ENCODE results near the gene DNASE1.

The DNASE1 gene

DNA sequence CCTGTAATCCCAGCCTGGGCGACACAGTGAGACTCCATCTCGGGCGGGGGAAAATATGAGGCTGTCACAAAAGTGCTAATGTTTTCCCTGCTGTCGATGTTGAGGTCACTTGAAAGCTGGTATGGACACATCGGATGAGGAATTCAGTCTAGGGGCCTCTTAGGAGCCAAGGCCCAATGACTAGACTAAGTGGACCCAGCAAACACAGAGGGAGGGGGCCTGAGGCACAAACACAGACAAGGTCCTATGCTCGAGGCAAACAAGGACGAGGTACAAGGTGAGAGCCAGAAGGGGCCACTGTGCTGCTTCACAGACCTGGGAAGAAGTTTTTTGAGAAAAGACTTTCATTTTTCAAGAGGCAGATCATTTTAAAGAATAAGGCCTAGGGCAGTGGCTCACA lies 47.6 kb downstream of the DNASE1 start:
- Histone ChIP-seq H2BK15ac (replicated peaks; ENCODE audit: low read depth) (no peak overlapping the region), H3K4me3 (ENCODE audit: low read length) (no peak overlapping the region)
- WGBS (ENCODE audit: extremely low coverage, insufficient coverage, low lambda C conversion rate) = no CpG with 5 or more reads among the region's 7 CpGs

DNA sequence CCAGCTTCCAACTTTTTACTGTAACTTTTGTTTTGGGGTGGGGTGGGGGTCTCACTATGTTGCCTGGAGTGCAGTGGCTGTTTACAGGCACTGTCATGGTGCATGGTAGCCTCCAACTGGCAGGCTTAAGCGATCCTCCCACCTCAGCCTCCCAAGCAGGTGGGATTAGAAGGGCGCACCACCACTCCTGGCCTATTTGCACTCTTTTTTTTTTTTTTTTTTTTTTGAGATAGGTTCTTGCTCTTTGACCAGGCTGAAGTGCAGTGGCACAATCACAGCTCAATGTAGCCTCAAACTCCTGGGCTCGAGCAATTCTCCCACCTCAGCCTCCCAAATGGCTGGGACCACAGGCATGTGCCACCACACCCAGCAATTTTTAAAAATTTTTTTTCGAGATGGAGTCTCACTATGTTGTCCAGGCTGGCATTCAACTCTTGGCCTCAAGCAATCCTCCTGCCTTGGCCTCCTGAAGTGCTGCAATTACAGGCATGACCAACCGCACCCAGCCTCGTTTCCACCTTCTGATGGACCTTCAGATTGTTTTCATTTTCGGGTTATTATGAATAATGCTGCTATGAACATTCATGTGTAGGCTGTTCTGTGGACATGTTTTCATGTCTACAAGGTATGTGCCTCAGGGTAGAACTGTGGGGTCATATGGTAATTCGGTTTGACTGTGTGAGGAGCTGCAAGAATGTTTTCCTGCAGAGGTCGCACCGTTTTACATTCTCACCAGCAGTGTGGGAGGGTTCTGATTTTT lies 51.9 kb downstream of the DNASE1 start:
- no peaks in the 10 kb centered on the region for H3K27me3 ChIP-seq (ENCODE audit: insufficient read depth, low read length, poor library complexity)
- H3K18ac ChIP-seq (ENCODE audit: low read length) = no peak overlapping the region
- peaks cover 15% of the 10 kb centered on the region for H3K79me2 ChIP-seq (ENCODE audit: control insufficient read depth, insufficient read depth, low read length)
- no peak overlapping the region for H3K56ac ChIP-seq (ENCODE audit: low read length)
- no peak overlapping the region for H4K5ac ChIP-seq (ENCODE audit: low read length)
- DNase-seq = peak; percentile 57
- no peak overlapping the region for H2AK5ac ChIP-seq (ENCODE audit: low read length)
- H4K8ac ChIP-seq (ENCODE audit: low read depth, low read length) = no peak overlapping the region
- peaks cover 3% of the 10 kb centered on the region for H3K36me3 ChIP-seq (ENCODE audit: control insufficient read depth, insufficient read depth, low read length)
- H3K4me2 ChIP-seq (ENCODE audit: low read length) = no peak overlapping the region
- H2BK15ac ChIP-seq (replicated peaks; ENCODE audit: low read depth) = no peak overlapping the region
- no peaks in the 10 kb centered on the region for H3K4me1 ChIP-seq (ENCODE audit: control insufficient read depth, low read depth, low read length)
- H3K9ac ChIP-seq (ENCODE audit: low read length) = no peak overlapping the region
- no peak overlapping the region for H2BK120ac ChIP-seq (ENCODE audit: low read depth, low read length)
- H3K4me3 ChIP-seq (ENCODE audit: low read length) = no peak overlapping the region
- no peak overlapping the region for H2BK5ac ChIP-seq (ENCODE audit: low read length)
- no CpG with 5 or more reads among the region's 10 CpGs for WGBS (ENCODE audit: extremely low coverage, insufficient coverage, low lambda C conversion rate)
- H3K23ac ChIP-seq (ENCODE audit: low read length) = no peak overlapping the region
- no peak overlapping the region for H3K4ac ChIP-seq (ENCODE audit: low read depth, low read length)
- H3K79me1 ChIP-seq (ENCODE audit: low read length) = peaks cover 5% of the 10 kb centered on the region
- H3K27ac ChIP-seq (ENCODE audit: low read depth, low read length) = no peak overlapping the region

More for the DNA sequence above, 47.6 kb downstream of the DNASE1 start:
- no peak overlapping the region for H2BK5ac ChIP-seq (ENCODE audit: low read length)
- peaks cover 3% of the 10 kb centered on the region for H3K79me1 ChIP-seq (ENCODE audit: low read length)
- no peak overlapping the region for H2AK5ac ChIP-seq (ENCODE audit: low read length)
- no peak overlapping the region for H3K23ac ChIP-seq (ENCODE audit: low read length)
- no peak overlapping the region for H3K4me2 ChIP-seq (ENCODE audit: low read length)
- H3K4me1 ChIP-seq (ENCODE audit: control insufficient read depth, low read depth, low read length) = no peaks in the 10 kb centered on the region
- H3K56ac ChIP-seq (ENCODE audit: low read length) = no peak overlapping the region
- H3K27ac ChIP-seq (ENCODE audit: low read depth, low read length) = no peak overlapping the region
- H4K8ac ChIP-seq (ENCODE audit: low read depth, low read length) = no peak overlapping the region
- no peaks in the 10 kb centered on the region for H3K27me3 ChIP-seq (ENCODE audit: insufficient read depth, low read length, poor library complexity)
- peaks cover 2% of the 10 kb centered on the region for H3K79me2 ChIP-seq (ENCODE audit: control insufficient read depth, insufficient read depth, low read length)
- H3K18ac ChIP-seq (ENCODE audit: low read length) = no peak overlapping the region
- no peak overlapping the region for H4K5ac ChIP-seq (ENCODE audit: low read length)
- H3K36me3 ChIP-seq (ENCODE audit: control insufficient read depth, insufficient read depth, low read length) = no peaks in the 10 kb centered on the region
- no peak for DNase-seq
- no peak overlapping the region for H2BK120ac ChIP-seq (ENCODE audit: low read depth, low read length)
- H3K4ac ChIP-seq (ENCODE audit: low read depth, low read length) = no peak overlapping the region
- no peak overlapping the region for H3K9ac ChIP-seq (ENCODE audit: low read length)
